IPS-18c (cell line): ENCODE measurements around the gene CDK13.
"Not testable (repeated sequence)": the region's sequence is repeated elsewhere in the genome, so short reads cannot be mapped to it uniquely, and the experiment has no call there.

ENCODE experiments used
- H3K4me3 ChIP-seq: 2 replicates; pipeline ENCODE4 v1.7.0; 2013; ENCODE audit warnings: low read depth, mild to moderate bottlenecking, low read length, moderate library complexity; ENCODE audit not compliant: insufficient read depth
- H3K9me3 ChIP-seq: one replicate; pipeline ENCODE4 v1.6.1; 2013; ENCODE audit warnings: mild to moderate bottlenecking, low read length, moderate library complexity; ENCODE audit not compliant: control insufficient read depth, insufficient read depth

CDK13 gene

DNA sequence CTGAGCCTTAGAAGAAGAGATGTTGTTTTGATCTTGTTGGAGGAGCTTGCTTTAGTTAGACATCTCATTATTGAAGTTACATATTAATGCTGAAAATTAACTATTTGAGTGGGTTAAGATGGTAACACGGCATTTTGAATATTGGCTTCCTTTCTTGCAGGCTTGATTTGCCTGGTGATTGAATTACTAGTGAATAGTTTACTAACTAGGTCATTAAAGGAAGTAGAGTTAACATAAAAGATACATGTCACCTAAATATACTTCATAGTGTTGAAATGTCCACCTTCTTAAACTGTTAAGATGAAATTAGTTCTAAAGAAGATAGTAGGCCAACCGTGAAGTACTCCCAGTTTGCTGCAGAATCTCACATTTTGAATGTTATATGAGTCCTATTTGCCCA, 165.9 kb downstream of the CDK13 start:
- Histone ChIP-seq H3K9me3 (no peaks in the 10 kb centered on the region), H3K4me3 (no peak overlapping the region)

DNA sequence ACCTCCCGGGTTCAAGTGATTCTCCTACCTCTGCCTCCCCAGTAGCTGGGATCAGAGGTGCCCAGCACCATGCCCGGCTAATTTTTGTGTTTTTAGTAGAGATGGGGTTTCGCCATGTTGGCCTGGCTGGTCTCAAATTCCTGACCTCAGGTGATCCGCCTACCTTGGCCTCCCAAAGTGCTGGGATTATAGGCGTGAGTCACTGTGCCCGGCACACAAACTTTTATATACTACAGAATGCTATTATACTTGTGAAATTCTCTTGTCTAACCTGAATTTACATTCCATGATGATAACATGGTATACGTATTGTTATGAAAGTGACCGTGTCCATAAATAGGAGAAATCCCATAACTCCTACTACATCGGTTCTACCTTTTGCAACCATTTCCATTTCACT, 167.1 kb downstream of the CDK13 start:
- H3K9me3 ChIP-seq, H3K4me3 ChIP-seq: not testable (repeated sequence)

DNA sequence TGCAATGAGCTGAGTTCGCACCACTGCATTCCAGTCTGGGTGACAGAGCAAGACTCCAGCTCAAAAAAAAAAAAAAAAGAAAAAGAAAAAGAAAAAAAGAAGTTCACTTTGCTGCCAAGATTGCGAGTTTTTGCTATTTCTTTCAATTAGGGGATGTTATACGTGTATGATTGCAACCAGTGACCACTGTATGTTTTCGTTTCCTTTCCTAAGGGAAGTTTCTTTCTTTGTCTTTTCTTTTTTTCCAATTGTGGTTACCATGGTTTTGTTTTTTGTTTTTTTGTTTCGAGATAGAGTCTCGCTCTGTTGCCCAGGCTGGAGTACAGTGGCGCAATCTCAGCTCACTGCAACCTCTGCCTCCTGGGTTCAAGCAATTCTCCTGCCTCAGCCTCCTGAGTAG, 168.1 kb downstream of the CDK13 start:
- H3K4me3 ChIP-seq, H3K9me3 ChIP-seq: not testable (repeated sequence)

DNA sequence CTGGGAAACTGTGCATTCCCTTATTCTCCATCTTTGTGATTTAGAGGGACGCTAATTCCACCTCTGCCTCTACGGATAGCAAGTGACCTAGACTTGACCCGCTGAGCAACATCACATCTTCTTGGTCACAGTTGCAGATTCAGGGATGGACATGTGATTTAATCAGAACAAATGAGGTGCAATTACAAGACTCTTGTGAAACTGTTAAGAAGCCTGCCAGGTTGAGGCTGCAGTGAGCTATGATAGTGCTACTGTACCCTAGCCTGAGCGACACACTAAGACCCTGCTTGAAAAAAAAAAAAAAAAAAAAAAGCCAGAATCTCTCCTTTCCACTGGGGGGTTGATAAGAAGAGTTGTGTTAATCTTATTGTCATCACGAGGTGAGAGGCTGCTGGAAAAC, 170.0 kb downstream of the CDK13 start:
- Histone ChIP-seq H3K4me3 (no peak overlapping the region), H3K9me3 (no peaks in the 10 kb centered on the region)

DNA sequence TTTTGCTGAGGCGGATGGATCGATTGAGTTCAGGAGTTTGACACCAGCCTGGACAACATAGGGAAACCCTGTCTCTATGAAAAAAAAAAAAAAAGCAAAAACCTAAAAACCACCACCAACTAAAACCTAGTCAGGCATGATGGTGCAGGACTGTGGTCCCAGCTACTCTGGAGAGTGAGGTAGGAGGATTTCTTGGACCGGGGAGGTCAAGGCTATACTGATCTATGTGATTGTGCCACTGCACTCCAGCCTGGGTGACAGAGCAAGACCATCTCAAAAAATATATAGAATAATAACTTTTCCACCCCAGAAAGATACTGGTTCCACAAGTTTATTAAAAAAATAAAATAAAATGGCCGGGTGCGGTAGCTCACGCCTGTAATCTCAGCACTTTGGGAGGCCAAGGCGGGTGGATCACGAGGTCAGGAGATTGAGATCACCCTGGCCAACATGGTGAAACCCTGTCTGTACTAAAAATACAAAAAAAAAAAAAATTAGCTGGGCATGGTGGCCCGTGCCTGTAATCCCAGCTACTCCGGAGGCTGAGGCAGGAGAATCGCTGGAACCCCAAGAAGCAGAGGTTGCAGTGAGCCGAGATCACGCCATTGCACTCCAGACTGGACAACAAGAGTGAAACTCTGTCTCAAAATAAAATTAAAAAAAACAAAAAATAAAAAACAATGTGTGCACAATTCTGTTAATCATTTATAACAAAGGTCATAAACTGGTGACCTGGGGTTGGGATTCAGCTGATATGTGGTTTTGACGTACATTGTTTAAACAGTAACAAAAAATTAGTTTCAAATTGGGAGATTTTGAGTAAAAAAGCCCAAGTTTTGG, 172.3 kb downstream of the CDK13 start:
- H3K4me3 ChIP-seq, H3K9me3 ChIP-seq: not testable (repeated sequence)

DNA sequence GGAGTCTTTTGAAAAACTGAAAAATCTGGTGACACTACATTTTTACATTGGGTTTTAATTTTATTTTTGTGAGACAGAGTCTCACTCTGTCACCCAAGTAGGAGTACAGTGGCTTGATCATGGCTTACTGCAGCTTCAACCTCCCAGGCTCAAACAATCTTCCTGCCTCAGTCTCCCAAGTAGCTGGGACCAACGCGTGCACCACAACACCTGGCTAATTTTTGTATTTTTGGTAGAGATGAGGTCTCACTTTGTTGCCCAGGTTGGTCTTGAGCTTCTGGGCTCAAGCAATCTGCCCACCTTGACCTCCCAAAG, 172.8 kb downstream of the CDK13 start:
- Histone ChIP-seq H3K9me3 (no peaks in the 10 kb centered on the region), H3K4me3 (no peak overlapping the region)

DNA sequence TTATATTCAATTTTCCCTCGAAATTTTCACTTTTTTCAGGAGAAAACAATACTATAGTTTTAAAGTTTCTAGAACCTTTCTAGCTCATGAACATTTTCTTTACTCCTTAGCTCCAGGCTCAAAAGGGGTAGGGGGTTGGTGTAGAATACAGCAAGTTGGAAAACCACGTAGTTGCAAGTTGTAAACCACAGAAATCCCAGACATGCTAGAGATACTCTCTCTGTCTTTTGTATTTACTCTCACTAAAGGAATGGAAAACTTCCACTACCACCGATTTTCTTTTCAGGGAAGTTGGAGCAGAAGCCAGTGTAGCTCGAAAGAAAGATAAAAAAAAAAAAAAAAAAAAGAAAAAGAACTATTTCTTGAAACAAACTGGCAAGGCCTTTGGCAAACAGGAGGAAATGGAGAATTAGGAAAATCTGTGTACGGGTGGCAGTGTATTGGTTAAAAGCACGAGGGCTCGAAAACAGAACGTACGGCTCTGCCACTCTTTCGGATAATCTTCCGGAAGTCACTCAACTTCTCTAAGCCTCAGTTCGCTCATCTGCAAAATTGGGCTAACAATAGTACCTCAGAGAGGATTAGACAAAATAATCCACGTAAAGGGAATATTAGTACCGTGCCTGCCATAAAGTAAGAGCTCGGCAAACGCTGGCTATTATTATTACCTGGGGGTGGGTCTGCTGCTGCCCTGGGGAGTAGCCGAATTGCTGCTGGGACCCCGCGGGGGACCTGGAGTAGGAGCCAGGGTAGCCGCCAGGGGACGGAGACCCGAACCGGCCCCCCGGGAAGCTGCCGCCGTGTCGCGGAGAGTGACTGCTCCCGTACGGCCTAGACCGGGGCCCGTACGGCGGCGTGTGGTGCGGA, 183.7 kb downstream of the CDK13 start:
- Histone ChIP-seq H3K4me3 (peak overlapping the region; percentile 99), H3K9me3 (no peaks in the 10 kb centered on the region)

DNA sequence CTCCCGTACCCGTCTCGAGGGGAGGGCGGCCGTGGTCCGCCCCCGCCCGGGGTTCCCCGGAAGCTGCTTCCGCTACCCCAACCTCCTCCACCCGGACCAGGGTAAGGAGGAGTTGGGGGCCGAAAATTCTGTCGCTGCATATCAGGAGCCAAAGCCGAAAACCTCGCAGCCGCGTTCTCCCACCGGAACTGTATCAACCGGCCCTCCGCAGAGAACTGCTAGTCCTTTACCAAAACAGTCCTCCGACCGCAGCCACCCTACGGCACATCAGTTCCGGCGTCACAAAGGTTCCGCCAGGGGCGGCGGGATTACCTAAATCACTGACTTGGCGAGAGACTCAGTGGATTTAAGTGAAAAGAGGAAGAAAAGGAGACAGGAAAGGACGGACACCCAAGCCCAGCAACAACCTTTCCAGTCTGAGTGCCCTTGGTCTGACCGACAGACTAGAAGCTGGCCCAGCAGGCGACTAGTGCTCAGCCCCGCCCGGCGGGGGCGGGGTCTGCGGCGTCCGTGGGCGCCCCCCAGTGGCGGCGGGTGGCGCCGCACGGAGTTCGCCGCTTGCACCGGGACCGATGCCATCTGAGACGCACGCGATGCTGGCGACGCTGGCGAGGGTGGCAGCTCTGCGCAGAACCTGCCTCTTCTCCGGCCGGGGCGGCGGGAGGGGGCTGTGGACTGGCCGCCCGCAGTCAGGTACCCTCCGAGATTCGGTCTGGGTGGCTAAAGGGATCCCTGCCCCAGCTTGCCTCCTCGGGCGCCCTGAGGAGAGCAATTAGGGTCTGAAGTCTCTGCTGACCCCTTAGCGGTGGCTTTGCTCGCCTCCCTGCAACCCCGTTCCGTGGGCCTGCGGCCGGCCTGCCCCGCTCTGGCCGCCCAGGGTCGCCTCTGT, 184.6 kb downstream of the CDK13 start, which contains the start of the genes MPLKIP and SUGCT:
Gene MPLKIP (minus strand): TSS at position 195 of the 889 bp plus-strand sequence. CDS start 55 bp downstream, at position 140.
Gene SUGCT (plus strand): TSS at position 578 of the 889 bp plus-strand sequence.
- Histone ChIP-seq H3K4me3 (peak within 1 kb of the TSS; percentile 99), H3K9me3 (no peaks in the 10 kb centered on the region)

DNA sequence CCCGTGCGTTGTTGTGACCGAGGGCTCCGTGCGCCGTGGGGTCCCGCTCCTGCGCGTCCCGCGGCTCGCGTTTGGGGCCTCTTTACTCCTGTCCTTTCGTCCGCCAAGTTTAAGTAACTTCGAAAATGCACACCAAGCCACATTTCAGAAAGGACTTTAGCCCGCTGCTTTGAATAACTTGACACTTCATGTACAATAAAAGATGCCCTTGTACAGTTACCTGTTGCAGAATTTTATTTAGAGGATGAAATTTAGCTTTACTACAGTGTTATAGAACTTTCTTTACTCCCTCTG, 185.2 kb downstream of the CDK13 start:
- no peaks in the 10 kb centered on the region for H3K9me3 ChIP-seq
- H3K4me3 ChIP-seq: peak overlapping the region; percentile 99

DNA sequence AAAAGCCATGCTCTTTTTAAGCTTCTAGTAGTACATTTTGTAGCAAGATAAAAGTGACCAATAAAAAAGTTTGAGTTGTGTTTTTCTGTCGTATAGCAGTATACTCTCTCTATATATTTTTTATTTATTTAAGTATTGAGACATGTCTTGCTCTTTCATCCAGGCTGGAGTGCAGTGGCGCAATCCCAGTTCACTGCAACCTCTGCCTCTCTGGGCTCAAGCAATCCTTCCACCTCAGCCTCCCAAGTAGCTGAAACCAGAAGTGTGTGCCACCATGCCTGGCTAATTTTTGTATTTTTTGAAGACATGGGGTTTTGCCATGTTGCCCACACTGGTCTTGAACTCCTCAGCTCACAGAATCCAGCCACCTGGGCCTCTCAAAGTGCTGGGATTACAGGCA, 187.5 kb downstream of the CDK13 start:
- H3K4me3 ChIP-seq: no peak overlapping the region
- no peaks in the 10 kb centered on the region for H3K9me3 ChIP-seq

DNA sequence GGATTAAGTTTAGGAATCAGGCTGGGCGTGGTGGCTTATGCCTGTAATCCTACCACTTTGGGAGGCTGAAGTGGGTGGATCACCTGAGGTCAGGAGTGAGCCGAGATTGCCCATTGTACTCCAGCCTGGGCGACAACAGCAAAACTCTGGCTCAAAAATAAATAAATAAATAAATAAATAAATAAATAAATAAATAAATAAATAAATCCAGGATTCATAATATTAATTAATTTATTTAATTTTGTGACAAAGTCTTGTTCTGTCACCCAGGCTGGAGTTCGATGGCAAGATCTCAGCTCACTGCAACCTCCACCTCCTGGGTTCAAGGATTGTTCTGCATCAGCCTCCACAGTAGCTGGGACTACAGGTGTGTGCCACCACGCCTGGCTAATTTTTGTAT, 188.9 kb downstream of the CDK13 start:
- H3K9me3 ChIP-seq: no peaks in the 10 kb centered on the region
- no peak overlapping the region for H3K4me3 ChIP-seq

DNA sequence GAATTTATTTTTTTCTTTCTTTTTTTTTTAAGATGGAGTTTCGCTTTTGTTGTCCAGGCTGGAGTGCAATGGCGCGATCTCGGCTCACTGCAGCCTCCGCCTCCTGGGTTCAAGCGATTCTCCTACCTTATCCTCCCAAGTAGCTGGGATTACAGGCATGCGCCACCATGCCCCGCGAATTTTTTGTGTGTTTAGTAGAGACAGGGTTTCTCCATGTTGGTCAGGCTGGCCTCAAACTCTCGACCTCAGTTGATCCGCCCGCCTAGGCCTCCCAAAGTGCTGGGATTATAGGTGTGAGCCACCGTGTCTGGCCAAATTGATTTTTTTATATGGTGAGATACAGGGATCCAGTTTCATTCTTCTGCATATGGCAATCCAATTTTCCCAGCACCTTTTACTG, 189.8 kb downstream of the CDK13 start:
- H3K9me3 ChIP-seq, H3K4me3 ChIP-seq: not testable (repeated sequence)

DNA sequence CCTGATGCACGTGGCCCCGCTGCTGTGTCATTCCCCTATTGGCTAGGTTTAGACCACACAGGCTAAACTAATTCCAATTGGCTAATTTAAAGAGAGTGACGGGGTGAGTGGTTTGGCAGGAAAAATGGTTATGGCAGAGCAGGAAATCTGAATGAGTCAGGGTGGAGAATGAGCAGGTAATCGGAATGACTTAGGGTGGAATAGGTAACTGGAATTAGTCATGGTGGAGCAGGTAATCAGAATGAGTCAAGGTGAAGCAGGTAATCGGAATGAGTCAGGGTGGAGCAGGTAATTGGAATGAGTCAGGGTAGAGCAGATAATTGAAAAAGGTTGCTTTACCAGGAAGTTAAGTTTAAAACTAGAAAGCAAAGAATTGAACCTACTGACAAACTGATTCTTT, 191.9 kb downstream of the CDK13 start:
- H3K4me3 ChIP-seq, H3K9me3 ChIP-seq: not testable (repeated sequence)

DNA sequence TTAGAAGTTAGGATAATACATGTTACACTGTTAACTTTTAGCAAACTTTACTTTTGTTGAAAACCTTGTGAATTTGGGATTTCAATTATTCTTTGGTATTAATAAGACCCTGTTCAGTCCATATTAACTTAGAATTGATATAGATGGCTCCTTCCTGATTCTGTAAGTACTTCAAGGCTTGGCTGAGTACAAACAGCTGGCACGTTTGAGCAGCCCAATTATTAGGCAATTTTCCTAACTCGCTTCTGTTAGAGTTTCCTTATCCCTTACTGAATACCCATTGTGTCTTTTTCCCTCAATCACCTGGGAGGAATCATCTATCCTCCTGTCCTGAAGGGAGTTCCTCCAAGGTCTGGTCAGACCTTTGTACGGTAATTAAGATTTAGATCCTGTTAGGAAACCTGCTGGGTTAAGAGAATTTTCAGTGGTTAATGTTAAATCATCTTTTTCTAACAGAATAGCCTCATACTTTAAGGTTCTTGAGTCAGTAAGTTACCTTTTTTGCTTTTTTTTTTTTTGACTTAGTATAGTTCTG, 195.6 kb downstream of the CDK13 start:
- not testable (repeated sequence) for H3K4me3 ChIP-seq, H3K9me3 ChIP-seq

DNA sequence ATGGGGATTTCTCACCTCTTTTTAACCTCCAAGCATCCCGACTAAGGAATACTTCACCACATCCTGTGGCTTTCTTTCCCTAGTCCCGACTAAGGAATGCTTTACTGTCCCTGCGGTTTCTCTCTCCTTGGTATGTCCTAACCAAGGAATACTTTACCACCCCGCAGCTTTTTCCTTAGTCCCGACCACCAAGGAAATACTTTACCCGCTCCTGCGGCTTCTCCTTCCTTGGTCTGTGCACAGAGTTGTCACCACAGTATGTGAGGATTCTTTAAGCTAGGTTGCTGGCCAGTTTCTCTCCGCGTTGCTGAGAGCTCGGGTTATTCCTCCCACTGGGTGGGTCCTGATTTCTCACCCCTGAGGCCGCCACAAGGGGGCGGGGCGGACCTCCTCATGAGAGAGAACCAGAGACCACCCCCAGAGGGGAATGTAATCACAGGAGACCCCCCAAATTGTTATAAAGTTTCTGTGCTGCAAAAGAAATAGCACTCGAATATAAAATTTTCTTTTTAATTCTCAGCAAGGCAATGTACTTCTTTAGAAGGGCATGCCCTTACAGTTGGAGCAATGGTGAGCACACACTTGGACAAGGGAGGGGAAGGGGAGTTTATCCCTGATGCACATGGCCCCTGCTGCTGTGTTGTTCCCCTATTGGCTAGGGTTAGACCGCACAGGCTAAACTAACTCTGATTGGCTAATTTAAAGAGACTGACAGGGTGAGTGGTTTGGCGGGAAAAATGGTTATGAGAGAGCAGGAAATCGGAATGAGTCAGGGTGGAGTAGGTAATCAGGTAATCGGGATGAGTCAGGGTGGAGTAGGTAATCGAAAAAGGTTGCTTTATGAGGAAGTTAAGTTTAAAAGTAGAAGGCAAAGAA, 197.6 kb downstream of the CDK13 start:
- H3K9me3 ChIP-seq: peaks cover 6% of the 10 kb centered on the region

DNA sequence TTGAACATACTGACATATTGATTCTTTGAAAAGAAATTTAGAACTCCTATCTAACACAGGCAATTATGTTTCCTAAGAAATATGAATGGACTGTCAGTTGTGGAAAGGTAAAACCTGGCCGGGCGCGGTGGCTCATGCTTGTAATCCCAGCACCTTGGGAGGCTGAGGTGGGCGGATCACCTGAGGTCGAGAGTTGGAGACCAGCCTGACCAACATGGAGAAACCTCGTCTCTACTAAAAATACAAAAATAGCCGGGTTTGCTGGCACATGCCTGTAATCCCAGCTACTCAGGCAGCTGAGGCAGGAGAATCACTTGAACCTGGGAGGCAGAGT, 198.2 kb downstream of the CDK13 start:
- H3K9me3 ChIP-seq: not testable (repeated sequence)

More for the DNA sequence above, 197.6 kb downstream of the CDK13 start:
- H3K4me3 ChIP-seq: no peak overlapping the region

DNA sequence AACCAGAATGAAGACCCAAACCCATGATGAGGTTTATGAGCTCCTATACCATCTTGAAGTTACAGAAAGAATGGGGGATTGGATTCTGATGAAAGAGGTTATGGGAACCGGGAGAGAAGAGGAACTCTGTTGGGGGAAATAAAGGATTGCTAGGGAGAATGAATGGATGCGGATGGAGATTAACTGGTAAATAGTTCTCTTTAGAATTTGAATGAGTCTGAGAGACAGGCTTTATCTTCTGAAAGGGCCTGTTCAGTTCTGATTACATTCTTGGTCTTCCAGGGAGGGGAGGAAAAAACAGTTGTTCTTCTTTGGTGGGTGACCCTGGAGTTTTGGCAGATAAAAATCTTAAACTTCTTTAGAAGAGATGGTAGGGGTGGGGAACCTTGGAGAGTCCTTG, 198.6 kb downstream of the CDK13 start:
- Histone ChIP-seq H3K9me3 (peaks cover 6% of the 10 kb centered on the region), H3K4me3 (no peak overlapping the region)

More for the DNA sequence above, 198.2 kb downstream of the CDK13 start:
- not testable (repeated sequence) for H3K4me3 ChIP-seq
